Testis (tissue), 3 donors: ENCODE measurements around the gene COL5A1. TPM values are rescaled to one million over a fixed set of nuclear protein-coding genes. Genes with fewer than 3 reads are reported as not detected.

Experiments
- DNase-seq: peaks from one replicate; pipeline ENCODE4 v3.0.0-alpha.2; 2019
- H3K27ac ChIP-seq, 2 donors: fragments of 200-600 bp; sonication (generic); one replicate each; pipeline ENCODE4 v1.5.1; 2019
- H3K27me3 ChIP-seq: fragments of 200-600 bp; sonication (generic); one replicate; pipeline ENCODE4 v1.5.1; 2019
- H3K36me3 ChIP-seq: fragments of 200-600 bp; sonication (generic); one replicate; pipeline ENCODE4 v1.5.1; 2017; ENCODE audit warnings: low read depth; ENCODE audit errors: missing control alignments
- H3K4me1 ChIP-seq: fragments of 200-600 bp; sonication (generic); one replicate; pipeline ENCODE4 v1.5.1; 2019
- H3K4me3 ChIP-seq, 2 donors: fragments of 200-600 bp; sonication (generic); one replicate each; pipeline ENCODE4 v1.5.1; 2017 to 2019
- H3K9me3 ChIP-seq: fragments of 200-600 bp; sonication (generic); one replicate; pipeline ENCODE4 v1.5.1; 2017
- POLR2A ChIP-seq: fragments of 450-650 bp; IDR thresholded peaks from one replicate; pipeline ENCODE4 v1.6.1; 2017; ENCODE audit warnings: antibody characterized with exemption, mild to moderate bottlenecking, moderate library complexity
- WGBS, 2 donors: methylation state at CpG; one replicate each; pipeline ENCODE4 v1.1.5; 2018; 5-methylcytosine and 5-hydroxymethylcytosine counted together
- intact Hi-C: fragments of 100-400 bp; cut with DNase I; formaldehyde crosslinking; loops from one replicate; pipeline ENCODE4 v1.15.1; 2023; ENCODE audit warnings: low total_unique reads
- polyA plus RNA-seq: library from polyadenylated mRNA; stranded (reverse); fragments of 350-450 nt; fragmentation: Illumina TruSeq; extraction: RNeasy Lipid Tissue Mini Kit (QIAGEN cat#74804); gene quantifications from one replicate; pipeline ENCODE4 v1.2.3, GENCODE V29; 2014; ENCODE audit warnings: low read depth, low replicate concordance; ENCODE audit not compliant: insufficient read depth
- total RNA-seq, 2 donors: library from RNA; depleted of rRNA; stranded (reverse); fragments of >200 nt; gene quantifications; one replicate each; pipeline ENCODE4 v1.2.3, GENCODE V29; 2016
- TF ChIP-seq, protein P1 (sequence below), 3 experiments: fragments of 450-650 bp in 2 of 3; fragments of 200-600 bp in 1 of 3; sonication (generic) in 1 of 3; IDR thresholded peaks; one replicate each; pipeline ENCODE4 v1.5.1; 2016 to 2019; ENCODE audit warnings: antibody characterized with exemption in 3 of 3, mild to moderate bottlenecking in 2 of 3, moderate library complexity in 1 of 3

Gene COL5A1
- total and polyA plus RNA-seq, 3 donors from 2014 or later: 18.5 to 34.3 (median 20.8) TPM

DNA sequence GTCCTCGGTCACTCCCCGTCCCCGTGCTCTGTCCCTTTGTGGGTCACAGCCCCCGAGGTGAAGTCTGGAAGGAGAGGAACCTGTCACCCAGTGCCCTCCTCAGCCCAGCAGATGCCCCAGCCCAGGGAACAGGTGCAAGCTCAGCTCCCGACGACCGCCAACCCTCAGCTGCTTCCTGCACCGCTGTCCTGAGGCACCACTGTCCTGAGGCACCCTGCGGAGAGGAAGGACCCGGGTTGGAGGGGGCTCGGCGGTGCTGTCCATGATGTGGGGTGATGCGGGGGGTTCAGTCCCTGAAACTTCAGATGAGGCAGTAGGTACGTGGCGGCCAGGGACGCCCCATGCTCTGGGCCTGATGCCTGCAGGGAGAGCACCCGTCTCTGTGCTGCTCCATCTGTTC lies 81.4 kb downstream of the COL5A1 start:
- no peak overlapping the region for H3K27ac ChIP-seq
- no peaks in the 10 kb centered on the region for H3K4me1 ChIP-seq
- no peaks in the 10 kb centered on the region for H3K27me3 ChIP-seq
- TF ChIP-seq, protein P1, sequence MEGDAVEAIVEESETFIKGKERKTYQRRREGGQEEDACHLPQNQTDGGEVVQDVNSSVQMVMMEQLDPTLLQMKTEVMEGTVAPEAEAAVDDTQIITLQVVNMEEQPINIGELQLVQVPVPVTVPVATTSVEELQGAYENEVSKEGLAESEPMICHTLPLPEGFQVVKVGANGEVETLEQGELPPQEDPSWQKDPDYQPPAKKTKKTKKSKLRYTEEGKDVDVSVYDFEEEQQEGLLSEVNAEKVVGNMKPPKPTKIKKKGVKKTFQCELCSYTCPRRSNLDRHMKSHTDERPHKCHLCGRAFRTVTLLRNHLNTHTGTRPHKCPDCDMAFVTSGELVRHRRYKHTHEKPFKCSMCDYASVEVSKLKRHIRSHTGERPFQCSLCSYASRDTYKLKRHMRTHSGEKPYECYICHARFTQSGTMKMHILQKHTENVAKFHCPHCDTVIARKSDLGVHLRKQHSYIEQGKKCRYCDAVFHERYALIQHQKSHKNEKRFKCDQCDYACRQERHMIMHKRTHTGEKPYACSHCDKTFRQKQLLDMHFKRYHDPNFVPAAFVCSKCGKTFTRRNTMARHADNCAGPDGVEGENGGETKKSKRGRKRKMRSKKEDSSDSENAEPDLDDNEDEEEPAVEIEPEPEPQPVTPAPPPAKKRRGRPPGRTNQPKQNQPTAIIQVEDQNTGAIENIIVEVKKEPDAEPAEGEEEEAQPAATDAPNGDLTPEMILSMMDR (IDR thresholded peaks at IDR 0.05): no peak
- no peak for TF ChIP-seq POLR2A
- no peaks in the 10 kb centered on the region for H3K36me3 ChIP-seq
- no peaks in the 10 kb centered on the region for H3K9me3 ChIP-seq
- H3K4me3 ChIP-seq: no peak overlapping the region
- intact Hi-C loops: no loop called here
- DNase-seq: no peak
- 86 to 89% methylated on average over 16 to 17 of the region's 17 CpGs for WGBS, 2 donors

DNA sequence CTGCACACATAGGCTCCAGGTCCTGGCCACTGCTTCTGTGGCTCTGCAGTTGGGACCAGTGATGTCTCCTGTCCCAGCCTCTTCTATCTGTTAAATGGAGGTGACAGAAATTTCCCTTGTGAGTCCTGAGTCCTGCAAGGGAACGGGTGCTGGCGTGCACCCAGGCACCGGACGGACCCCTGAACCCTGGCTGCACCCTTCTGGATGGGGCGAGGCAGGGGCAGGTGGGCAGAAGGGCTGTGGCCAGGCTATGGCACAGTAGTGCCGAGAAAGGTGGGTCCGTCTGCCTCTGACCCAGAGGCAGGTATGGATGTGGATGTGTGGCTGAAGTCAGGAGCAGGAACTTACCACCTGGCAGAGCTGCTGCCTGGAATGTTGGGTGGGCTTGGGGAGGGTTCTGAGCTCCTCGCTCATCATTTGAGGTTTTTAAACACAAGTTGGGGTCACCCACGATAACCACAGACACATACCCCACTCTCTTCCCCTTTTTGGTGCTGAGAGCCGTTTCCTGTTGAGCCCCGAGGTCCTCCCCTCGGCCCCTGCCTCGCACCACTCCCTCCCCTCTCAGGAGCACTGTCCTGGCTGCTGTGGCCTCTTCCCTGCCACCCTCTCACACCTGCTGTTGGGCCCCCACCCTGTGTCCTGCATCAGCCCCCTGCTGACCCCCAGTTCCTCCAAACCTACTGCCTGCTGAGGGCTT lies 82.0 kb downstream of the COL5A1 start:
- 86 to 87% methylated on average over 11 to 13 of the region's 13 CpGs for WGBS, 2 donors
- no peaks in the 10 kb centered on the region for H3K36me3 ChIP-seq
- H3K27ac ChIP-seq: no peak overlapping the region
- no peak overlapping the region for H3K4me3 ChIP-seq
- intact Hi-C loops: no loop called here
- no peak for DNase-seq
- H3K27me3 ChIP-seq: no peaks in the 10 kb centered on the region
- H3K9me3 ChIP-seq: no peaks in the 10 kb centered on the region
- no peak for TF ChIP-seq POLR2A
- TF ChIP-seq, protein P1 (IDR thresholded peaks at IDR 0.05): no peak
- H3K4me1 ChIP-seq: no peaks in the 10 kb centered on the region

DNA sequence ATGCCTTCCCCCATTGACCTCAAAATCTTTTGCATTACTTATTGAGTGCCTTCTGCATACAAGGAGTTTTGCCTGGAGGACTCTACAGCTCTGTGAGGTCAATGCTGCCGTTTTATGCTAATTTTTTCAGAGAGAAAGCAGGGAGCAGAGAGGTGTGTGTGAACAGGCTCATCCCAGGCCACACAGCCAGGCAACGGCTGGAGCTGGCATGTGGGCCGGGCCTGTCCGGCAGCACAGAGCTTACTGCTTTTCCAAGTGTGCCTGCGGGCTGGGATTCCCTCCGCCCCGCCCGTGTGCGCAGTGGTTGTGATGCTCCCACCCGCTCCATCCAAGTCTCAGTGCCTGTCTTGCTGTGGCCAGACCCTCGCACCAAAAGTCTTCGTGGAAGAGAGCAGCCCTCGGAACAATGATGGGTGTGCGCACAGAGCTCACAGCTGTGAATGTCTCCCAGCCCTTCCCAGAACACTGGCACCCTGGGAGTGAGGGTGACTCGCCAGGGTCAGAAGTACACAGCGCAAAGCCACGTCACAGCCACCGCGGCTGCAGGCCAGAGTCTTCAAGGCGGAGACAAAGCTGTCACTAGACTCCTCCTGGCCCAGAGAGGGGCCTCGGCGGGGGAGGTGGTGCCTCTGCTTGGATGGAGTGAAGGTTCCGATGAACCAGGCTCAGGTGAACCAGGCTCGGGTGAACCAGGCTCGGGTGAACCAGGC lies 82.8 kb downstream of the COL5A1 start:
- Histone ChIP-seq H3K9me3 (no peaks in the 10 kb centered on the region), H3K27me3 (no peaks in the 10 kb centered on the region), H3K4me1 (no peaks in the 10 kb centered on the region), H3K36me3 (no peaks in the 10 kb centered on the region), H3K27ac (no peak overlapping the region), H3K4me3 (no peak overlapping the region)
- 90 to 91% methylated on average over 17 to 25 of the region's 25 CpGs for WGBS, 2 donors
- TF ChIP-seq, protein P1 (IDR thresholded peaks at IDR 0.05): no peak
- TF ChIP-seq POLR2A: no peak
- DNase-seq: no peak
- intact Hi-C loops: no loop called here

DNA sequence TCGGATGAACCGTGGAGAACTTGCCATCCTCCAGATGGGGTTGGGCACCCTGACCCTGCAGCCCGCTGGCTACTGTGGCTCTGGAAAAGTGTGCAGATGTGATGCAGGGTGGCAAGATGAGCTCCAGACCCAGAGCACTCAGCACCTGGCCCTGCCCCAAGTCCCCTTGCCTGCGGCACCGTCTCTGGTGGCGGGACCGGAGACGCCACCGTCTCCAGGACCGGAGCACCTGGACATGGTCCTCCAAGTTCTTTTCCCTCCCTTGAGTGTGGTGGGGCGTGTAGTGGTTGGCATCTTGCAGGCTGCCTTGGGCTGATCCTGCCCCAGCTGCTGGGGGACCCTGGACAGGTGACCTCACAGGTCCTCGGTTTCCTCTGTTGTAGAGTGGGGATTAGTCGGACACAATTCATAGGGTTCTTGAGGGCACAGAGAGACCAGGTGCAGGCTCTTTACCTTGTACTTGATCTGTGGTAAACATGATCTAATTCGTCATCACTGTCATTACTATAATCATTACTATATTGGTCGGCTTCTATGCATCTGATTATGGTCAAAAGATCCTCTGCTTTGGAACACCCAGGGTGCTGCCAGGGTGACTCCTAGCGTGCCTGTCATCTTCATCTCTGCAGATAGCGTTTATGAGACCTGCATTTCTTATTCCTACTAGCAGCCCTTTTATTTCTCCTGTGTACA lies 83.5 kb downstream of the COL5A1 start:
- DNase-seq: no peak
- 91 to 94% methylated on average over 5 to 17 of the region's 17 CpGs for WGBS, 2 donors
- TF ChIP-seq, protein P1 (IDR thresholded peaks at IDR 0.05): no peak
- no peak for TF ChIP-seq POLR2A
- Histone ChIP-seq H3K27ac (no peak overlapping the region), H3K9me3 (no peaks in the 10 kb centered on the region), H3K4me1 (no peaks in the 10 kb centered on the region), H3K36me3 (no peaks in the 10 kb centered on the region), H3K4me3 (no peak overlapping the region), H3K27me3 (no peaks in the 10 kb centered on the region)
- intact Hi-C loops: no loop called here
